OCI-LY7 (cell line): ENCODE measurements around the gene SEC31A. TPM values are rescaled to one million over a fixed set of nuclear protein-coding genes. Genes with fewer than 3 reads are reported as not detected.
"Not testable (repeated sequence)": the region's sequence is repeated elsewhere in the genome, so short reads cannot be mapped to it uniquely, and the experiment has no call there.

Source experiments
- BruUV-seq: library from RNA; stranded (reverse); fragments of 400-500 nt; replicated peaks from 2 replicates; lab custom pipeline; 2021; lab: Mats Ljungman, UMichigan
- CTCF ChIA-PET: fragments of 300-600 bp; sonication (Branson Sonifier 250); formaldehyde crosslinking; loops from one replicate; lab custom pipeline; 2022; ENCODE audit warnings: antibody characterized with exemption; ENCODE audit not compliant: unreplicated experiment; lab: Charles Lee
- POLR2A ChIA-PET: fragments of 300-600 bp; sonication (Branson Sonifier 250); formaldehyde crosslinking; loops from one replicate; lab custom pipeline; 2022; ENCODE audit warnings: antibody characterized with exemption; lab: Charles Lee
- DNase-seq: peaks from one replicate; pipeline ENCODE4 v3.0.0-alpha.2; 2015; ENCODE audit warnings: low spot score
- H2AFZ ChIP-seq: fragments of 200-600 bp; sonication (generic), shearing (Covaris generic); 2 replicates; pipeline ENCODE4 v1.6.1; 2014; ENCODE audit warnings: mild to moderate bottlenecking, antibody characterized with exemption, low read length, moderate library complexity
- H3K27ac ChIP-seq: fragments of 200-600 bp; sonication (generic); 2 replicates; pipeline ENCODE4 v1.5.1; 2014; ENCODE audit warnings: mixed run types, low read depth, mild to moderate bottlenecking, moderate library complexity, low read length, inconsistent platforms; ENCODE audit not compliant: poor library complexity, severe bottlenecking
- H3K36me3 ChIP-seq: fragments of 200-600 bp; sonication (generic); 2 replicates; pipeline ENCODE4 v1.6.1; 2014; ENCODE audit warnings: mild to moderate bottlenecking, antibody characterized with exemption, low read length, moderate library complexity, mixed read lengths; ENCODE audit not compliant: insufficient read depth
- H3K4me1 ChIP-seq: fragments of 200-600 bp; sonication (generic); 2 replicates; pipeline ENCODE4 v1.5.1; 2014; ENCODE audit warnings: mild to moderate bottlenecking, low read length; ENCODE audit not compliant: insufficient read depth, poor library complexity, severe bottlenecking
- H3K4me2 ChIP-seq: fragments of 200-600 bp; sonication (generic); 2 replicates; pipeline ENCODE4 v1.6.1; 2014; ENCODE audit warnings: mild to moderate bottlenecking, low read length
- H3K4me3 ChIP-seq: fragments of 200-600 bp; sonication (generic); 2 replicates; pipeline ENCODE4 v1.5.1; 2014; ENCODE audit warnings: mild to moderate bottlenecking, low read depth, low read length; ENCODE audit not compliant: poor library complexity, severe bottlenecking
- H3K79me2 ChIP-seq: fragments of 200-600 bp; sonication (generic); 2 replicates; pipeline ENCODE4 v1.6.1; 2016; ENCODE audit warnings: low read depth, mild to moderate bottlenecking, low read length, moderate library complexity, mixed read lengths; ENCODE audit not compliant: insufficient read depth
- H3K9me2 ChIP-seq: fragments of 200-600 bp; sonication (generic); 2 replicates; pipeline ENCODE4 v1.6.1; 2016; ENCODE audit warnings: mild to moderate bottlenecking, low read length, mixed read lengths; ENCODE audit not compliant: insufficient read depth
- H3K9me3 ChIP-seq: fragments of 200-600 bp; sonication (generic); 2 replicates; pipeline ENCODE4 v1.6.1; 2014; ENCODE audit warnings: mild to moderate bottlenecking, mixed run types, low read length, mixed read lengths
- H4K20me1 ChIP-seq: fragments of 200-600 bp; sonication (generic); 2 replicates; pipeline ENCODE4 v1.6.1; 2014; ENCODE audit warnings: mild to moderate bottlenecking, antibody characterized with exemption, low read length, moderate library complexity, mixed read lengths; ENCODE audit not compliant: insufficient read depth
- EZH2phosphoT487 ChIP-seq: fragments of 200-600 bp; sonication (generic); IDR thresholded peaks from 2 replicates; pipeline ENCODE4 v1.6.1; 2018; ENCODE audit warnings: low read depth, borderline replicate concordance, mild to moderate bottlenecking, mixed run types, antibody characterized with exemption, low read length, moderate library complexity, mixed read lengths
- intact Hi-C: fragments of 100-400 bp; cut with micrococcal nuclease; formaldehyde crosslinking; loops from one replicate; pipeline ENCODE4 v1.10.0; 2022; ENCODE audit not compliant: unreplicated experiment
- total RNA-seq, 2 experiments: library from RNA; depleted of rRNA in 1 of 2; stranded (reverse); fragments of >200 nt in 1 of 2; shearing (Covaris generic) in 1 of 2; gene quantifications; 2 replicates each; pipeline ENCODE4 v1.2.3, GENCODE V29; 2014 to 2022
- TF ChIP-seq, protein P1 (sequence below): fragments of 200-600 bp; sonication (generic); conservative IDR thresholded peaks from 2 replicates; pipeline ENCODE4 v1.5.1; 2014; ENCODE audit warnings: mild to moderate bottlenecking, antibody characterized with exemption, low read length, moderate library complexity, mixed read lengths

The SEC31A gene
- total RNA-seq, 2 experiments from 2014 or later, result 93.4 to 135 TPM

DNA sequence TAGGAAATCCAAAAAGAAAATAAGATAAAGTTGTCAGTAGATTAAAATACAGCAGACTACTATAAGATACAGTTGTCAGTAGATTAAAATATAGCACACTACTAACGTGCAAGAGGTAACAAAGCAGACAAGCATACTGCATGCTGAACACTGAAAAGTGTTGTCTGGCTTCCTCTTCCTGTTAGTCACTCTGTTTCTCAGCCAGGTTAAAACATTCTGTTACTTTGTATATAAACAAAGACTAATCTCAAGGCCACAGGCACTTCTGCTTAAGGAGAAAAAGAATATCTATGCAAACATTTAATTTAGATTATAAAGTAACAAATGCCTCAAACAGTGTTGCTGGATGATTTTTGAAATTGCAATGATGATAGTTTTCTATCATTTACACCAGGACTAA is 51.3 kb downstream of the SEC31A start:
- CTCF ChIA-PET, result no interaction called here
- intact Hi-C loops, result no loop called here
- H2AFZ ChIP-seq, result no peak overlapping the region
- no peaks in the 10 kb centered on the region for H3K9me3 ChIP-seq
- H3K9me2 ChIP-seq, result no peaks in the 10 kb centered on the region
- H3K79me2 ChIP-seq, result no peaks in the 10 kb centered on the region
- no TSS peak for BruUV-seq
- no peaks in the 10 kb centered on the region for H3K4me1 ChIP-seq
- DNase-seq, result no peak
- H3K4me2 ChIP-seq, result no peak overlapping the region
- no peak overlapping the region for H3K27ac ChIP-seq
- POLR2A ChIA-PET, result interaction anchor here (0.6 kb wide), 1 partner anchor 27 kb away, joined by 3 read pairs; no protein-coding TSS in a partner anchor
- TF ChIP-seq EZH2phosphoT487, result no peak
- TF ChIP-seq, protein P1, sequence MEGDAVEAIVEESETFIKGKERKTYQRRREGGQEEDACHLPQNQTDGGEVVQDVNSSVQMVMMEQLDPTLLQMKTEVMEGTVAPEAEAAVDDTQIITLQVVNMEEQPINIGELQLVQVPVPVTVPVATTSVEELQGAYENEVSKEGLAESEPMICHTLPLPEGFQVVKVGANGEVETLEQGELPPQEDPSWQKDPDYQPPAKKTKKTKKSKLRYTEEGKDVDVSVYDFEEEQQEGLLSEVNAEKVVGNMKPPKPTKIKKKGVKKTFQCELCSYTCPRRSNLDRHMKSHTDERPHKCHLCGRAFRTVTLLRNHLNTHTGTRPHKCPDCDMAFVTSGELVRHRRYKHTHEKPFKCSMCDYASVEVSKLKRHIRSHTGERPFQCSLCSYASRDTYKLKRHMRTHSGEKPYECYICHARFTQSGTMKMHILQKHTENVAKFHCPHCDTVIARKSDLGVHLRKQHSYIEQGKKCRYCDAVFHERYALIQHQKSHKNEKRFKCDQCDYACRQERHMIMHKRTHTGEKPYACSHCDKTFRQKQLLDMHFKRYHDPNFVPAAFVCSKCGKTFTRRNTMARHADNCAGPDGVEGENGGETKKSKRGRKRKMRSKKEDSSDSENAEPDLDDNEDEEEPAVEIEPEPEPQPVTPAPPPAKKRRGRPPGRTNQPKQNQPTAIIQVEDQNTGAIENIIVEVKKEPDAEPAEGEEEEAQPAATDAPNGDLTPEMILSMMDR, result no peak
- no peak overlapping the region for H3K4me3 ChIP-seq
- H4K20me1 ChIP-seq, result no peaks in the 10 kb centered on the region
- H3K36me3 ChIP-seq, result peaks cover 77% of the 10 kb centered on the region

DNA sequence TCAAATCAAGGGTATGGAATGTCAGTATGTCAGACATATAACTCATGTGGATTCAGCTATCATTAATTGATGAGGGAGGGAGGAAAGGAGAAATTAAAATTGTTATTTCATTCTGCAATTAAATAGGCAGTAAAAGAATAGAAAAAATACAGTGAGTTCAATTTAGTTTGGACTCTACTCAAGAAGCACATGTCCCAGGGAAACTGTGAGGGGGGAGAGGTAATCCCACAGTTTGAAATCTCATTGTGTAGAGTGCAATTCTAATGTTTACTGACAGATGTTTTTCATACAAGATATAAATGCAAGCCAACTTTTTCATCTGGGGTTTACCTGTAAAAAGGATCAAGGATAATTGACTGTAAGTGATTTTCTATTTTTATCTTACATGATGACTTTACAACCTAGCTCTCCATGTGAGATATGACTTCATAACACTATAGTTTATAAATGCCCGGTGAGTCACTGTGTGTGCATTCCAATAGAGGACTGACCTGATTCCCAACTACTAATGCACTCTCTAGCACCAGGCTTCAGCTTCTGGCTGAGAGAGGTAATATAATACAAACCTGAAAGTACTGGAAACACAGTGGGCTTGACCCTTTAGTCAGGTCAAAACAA is 57.1 kb downstream of the SEC31A start:
- no peak overlapping the region for H3K27ac ChIP-seq
- H3K4me1 ChIP-seq, result no peaks in the 10 kb centered on the region
- no peaks in the 10 kb centered on the region for H4K20me1 ChIP-seq
- CTCF ChIA-PET, result no interaction called here
- H3K36me3 ChIP-seq, result peaks cover 70% of the 10 kb centered on the region
- H3K9me2 ChIP-seq, result no peaks in the 10 kb centered on the region
- no peak overlapping the region for H2AFZ ChIP-seq
- intact Hi-C loops, result no loop called here
- TF ChIP-seq, protein P1, result no peak
- TF ChIP-seq EZH2phosphoT487, result no peak
- BruUV-seq, result no TSS peak
- POLR2A ChIA-PET, result no interaction called here
- DNase-seq, result no peak
- H3K9me3 ChIP-seq, result no peaks in the 10 kb centered on the region
- no peaks in the 10 kb centered on the region for H3K79me2 ChIP-seq
- no peak overlapping the region for H3K4me3 ChIP-seq
- no peak overlapping the region for H3K4me2 ChIP-seq

DNA sequence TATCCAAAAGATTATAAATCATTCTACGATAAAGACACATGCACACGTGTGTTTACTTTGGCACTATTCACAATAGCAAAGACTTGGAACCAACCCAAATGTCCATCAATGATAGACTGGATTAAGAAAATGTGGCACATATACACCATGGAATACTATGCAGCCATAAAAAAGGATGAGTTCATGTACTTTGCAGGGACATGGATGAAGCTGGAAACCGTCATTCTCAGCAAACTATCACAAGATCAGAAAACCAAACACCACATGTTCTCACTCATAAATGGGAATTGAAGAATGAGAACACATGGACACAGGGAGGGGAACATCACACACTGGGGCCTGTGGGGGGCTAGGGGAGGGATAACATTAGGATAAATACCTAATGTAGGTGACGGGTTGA is 57.9 kb downstream of the SEC31A start:
- BruUV-seq, H3K9me3 ChIP-seq, H3K4me3 ChIP-seq, intact Hi-C loops, H3K9me2 ChIP-seq, DNase-seq, CTCF ChIA-PET, H3K4me1 ChIP-seq, H3K79me2 ChIP-seq, H2AFZ ChIP-seq, H3K4me2 ChIP-seq, H3K27ac ChIP-seq, POLR2A ChIA-PET, H4K20me1 ChIP-seq: not testable (repeated sequence)
- peaks cover 71% of the 10 kb centered on the region for H3K36me3 ChIP-seq
